Adipose tissue (tissue), 3 donors: ENCODE data around the gene GRAP2. TPM values are rescaled to one million over a fixed set of nuclear protein-coding genes. Genes with fewer than 3 reads are reported as not detected.

ENCODE experiments used
- H3K27ac ChIP-seq: one replicate; pipeline ENCODE4 v1.5.1; 2013; ENCODE audit warnings: low read depth, low read length
- WGBS, 3 donors: extraction: QIAGEN DNeasy Blood & Tissue Kit; methylation state at CpG; one replicate each; pipeline ENCODE4 v1.1.7; 2013; 5-methylcytosine and 5-hydroxymethylcytosine counted together
- polyA plus RNA-seq, 3 donors: library from polyadenylated mRNA; stranded (reverse); fragments of 200-250 nt; gene quantifications; one replicate each; pipeline ENCODE4 v1.2.3, GENCODE V29; 2013
- donor health status: healthy with polysubstance abuse.
- donor health status: Bipolar disorder and iron deficiency.
- donor health status: healthy.

The GRAP2 gene
- polyA plus RNA-seq, 3 donors, result 0.41 to 2.1 (median 1.5) TPM

DNA sequence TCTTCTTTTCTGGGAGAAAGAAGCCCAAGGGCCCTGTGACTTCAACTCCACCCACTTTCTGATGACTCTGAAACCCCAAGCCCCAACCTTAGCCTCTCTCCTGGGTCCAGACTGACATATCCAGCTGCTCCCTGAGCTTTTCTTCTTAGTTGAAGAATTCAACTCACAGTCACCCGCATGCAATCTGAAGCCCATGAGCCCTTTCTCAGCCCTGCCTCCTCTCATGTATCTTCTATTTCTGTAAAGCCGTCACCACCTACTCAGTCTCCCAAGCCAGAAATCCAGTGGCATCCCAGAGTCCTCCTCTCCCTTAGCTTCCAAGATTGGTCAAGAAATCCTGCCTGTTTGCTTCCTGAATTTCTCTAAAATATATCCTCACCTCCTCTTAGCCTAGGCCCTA, 52.2 kb downstream of the GRAP2 start:
- WGBS, 3 donors, result 94 to 96% (median 96%) methylated on average over 2 of the region's 2 CpGs
- no peak overlapping the region for H3K27ac ChIP-seq

DNA sequence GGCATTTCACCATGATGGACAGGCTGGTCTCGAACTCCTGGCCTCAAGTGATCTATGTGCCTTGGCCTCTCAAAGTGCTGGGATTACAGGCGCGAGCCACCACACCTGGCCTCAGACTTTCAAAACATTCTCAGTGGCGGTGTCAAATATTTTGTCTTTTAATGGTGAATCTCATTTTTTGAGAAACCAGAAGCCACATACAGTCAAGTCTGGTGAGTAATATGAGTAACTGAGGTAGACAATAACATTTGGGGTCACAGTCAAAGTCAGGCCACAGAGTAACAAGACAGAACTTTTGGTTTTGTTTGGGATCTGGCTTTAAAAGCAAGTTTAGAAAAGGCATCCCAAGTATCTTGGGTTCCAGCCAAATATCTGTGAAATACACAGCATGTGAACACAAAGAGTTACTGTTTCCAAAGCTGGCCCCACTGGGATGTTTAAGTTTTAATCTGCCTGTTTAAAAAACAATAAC, 53.7 kb downstream of the GRAP2 start:
- H3K27ac ChIP-seq, result no peak overlapping the region
- WGBS, 3 donors, result 91 to 96% (median 95%) methylated on average over 4 of the region's 4 CpGs

DNA sequence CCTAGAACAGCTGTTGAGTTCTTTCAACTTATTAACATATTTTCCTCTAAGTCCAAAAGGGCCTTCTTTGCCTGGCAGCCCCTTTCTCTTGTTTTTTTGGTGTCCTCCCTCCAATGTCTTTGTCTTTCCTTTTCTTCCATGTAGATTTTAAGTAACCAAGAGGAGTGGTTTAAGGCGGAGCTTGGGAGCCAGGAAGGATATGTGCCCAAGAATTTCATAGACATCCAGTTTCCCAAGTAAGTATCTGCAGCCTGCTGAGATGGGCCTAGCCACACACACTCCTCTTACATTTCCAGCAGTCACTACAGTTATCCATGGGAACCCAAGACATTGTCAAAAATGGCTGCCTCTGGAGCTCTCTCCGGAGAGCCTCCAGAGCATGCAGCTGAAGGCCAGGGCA, 54.8 kb downstream of the GRAP2 start:
- H3K27ac ChIP-seq, result no peak overlapping the region
- WGBS, 3 donors, result 95 to 98% (median 96%) methylated on average over 2 of the region's 2 CpGs

DNA sequence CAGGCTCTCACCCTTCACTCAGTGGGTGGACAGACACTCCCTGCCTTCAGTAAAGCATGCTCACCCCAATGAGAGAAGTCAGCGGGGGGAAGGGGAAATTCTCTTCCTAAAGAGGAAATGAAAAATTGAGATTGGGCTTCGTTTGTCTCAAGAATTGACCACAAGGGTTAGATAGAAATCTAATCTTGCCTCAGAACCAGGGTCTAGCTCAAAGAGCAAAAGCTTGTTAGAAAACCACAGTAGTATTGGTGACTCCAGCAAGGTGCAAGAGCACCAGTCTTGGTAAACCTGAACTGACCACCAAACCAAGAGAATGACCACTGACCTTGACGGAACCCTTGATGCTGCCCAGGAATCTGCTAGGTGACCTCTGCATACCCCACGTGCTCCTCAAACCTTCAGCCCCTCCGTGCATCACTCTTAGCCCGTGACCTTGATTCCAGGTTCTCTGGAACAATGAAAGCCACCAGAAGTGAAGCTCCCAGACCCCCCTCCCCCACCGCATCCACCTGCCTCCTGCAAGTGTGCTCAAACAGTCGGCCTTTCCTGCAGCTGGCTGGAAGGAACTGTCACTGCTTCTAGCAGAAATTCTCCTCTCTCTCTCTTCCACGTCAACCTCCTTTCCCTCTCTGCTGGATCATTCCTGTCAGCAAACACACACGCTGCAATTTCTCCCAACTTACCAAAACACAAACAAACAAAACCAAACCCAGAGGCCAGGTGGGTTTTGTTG, 56.2 kb downstream of the GRAP2 start:
- H3K27ac ChIP-seq, result no peak overlapping the region
- WGBS, 3 donors, result 39 to 59% (median 45%) methylated on average over 9 to 10 of the region's 10 CpGs

DNA sequence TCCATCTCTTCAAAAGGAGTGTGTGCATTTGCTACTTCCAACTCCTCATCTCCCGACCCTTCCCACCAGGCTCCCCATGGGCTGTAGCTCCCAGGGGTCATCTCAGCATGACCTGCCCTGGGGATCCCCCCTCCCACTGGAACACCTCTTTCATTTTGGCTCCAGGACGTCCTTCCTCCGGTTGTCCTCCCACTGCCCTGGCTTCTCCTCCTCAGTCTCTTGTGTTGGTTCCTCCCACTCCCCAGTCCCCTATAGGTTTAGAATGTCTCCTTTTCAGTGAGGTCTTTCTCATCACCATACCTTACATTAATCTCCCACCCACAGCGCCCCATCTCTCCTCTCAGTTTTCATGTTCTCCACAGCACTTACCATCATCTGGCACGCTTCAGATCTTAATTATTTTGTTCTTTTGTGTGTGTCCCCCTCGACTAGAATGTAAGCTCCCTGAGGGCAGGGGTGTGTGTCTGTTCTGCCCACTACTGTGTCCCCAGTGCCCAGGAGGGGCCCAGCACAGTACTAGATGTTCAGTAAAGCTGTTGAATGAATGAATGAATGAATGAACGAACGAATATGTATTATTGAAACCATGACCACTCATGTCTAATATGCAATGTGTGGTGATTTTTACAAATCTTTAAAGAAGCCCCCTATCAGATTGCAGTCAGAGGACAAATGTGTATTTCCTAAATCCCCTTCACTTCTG, 57.3 kb downstream of the GRAP2 start:
- H3K27ac ChIP-seq, result no peak overlapping the region
- 77 to 87% (median 77%) methylated on average over 8 of the region's 8 CpGs for WGBS, 3 donors

DNA sequence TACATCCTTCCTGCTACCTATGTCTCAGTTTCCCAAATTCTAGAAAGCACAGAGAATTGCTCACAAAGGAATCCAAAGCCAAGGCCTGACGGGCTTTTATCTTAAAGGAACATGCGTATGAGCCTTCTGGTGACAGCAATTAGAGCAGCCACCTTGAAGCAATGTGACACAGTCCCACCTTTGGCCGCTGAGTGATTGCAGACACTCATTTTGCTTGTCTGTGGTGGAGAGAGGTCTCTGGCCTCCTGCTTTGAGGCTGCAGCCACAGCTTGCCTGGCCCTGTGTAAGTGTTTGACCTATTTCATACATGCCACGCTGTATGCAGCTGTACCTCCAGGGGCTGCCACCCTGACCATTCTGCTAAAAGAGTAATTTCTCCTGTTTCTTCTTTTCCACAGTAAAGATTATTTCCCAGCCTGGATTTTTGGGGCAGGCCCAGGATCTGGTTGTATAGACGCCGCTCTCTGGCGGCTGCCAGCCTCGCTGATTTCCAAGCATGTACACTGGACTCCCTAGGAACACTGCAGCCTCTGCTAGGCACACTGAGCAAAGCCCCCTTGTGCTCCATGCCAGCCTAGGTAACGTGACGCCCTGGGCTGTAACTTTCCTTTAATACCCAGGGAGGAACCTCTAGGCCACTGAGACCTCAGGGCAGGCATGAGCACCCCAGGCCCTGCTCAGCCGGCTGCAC, 58.2 kb downstream of the GRAP2 start:
- H3K27ac ChIP-seq, result no peak overlapping the region
- 70 to 89% (median 72%) methylated on average over 11 of the region's 11 CpGs for WGBS, 3 donors

DNA sequence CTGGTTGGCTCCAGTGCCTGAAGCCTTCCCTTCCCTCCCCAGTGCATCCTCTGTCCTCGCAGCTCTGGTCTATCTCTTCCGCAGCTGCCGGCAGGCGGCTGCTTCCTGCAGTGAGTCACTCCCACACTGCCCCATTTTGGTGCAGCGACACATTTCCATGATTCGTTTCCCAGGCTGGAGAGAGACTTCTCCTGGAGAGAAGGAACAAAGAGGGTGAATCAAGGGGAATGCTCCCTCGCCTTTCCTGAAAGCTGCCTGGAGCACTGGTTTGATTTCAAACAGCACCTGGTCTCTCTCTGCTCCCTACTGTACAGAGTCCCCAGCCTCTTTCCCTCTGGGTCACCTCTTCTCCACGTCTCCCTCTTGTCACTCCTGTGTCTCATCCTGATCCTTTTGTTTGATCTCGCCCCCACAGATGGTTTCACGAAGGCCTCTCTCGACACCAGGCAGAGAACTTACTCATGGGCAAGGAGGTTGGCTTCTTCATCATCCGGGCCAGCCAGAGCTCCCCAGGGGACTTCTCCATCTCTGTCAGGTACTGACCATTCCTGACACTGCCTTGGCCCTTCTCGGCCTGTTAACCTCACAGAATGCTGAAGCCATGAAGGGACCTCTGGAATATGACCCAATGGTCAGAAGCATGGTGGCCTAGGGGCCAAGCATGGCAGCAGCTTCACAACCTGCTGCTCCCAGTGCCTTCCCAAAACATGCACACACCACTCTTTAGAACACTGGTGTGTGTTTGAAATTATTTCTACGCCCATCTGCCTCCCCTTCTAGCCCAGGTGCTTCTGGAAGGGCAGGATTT, 59.0 kb downstream of the GRAP2 start, which contains the start of gene TMA7B:
Gene TMA7B, plus strand, starts transcription at position 758 of the 808 bp plus-strand sequence. CDS start 3,978 bp downstream, outside the sequence.
- WGBS, 3 donors, result 48 to 75% (median 51%) methylated on average over 14 of the region's 14 CpGs
- no peak within 1 kb of the TSS for H3K27ac ChIP-seq

DNA sequence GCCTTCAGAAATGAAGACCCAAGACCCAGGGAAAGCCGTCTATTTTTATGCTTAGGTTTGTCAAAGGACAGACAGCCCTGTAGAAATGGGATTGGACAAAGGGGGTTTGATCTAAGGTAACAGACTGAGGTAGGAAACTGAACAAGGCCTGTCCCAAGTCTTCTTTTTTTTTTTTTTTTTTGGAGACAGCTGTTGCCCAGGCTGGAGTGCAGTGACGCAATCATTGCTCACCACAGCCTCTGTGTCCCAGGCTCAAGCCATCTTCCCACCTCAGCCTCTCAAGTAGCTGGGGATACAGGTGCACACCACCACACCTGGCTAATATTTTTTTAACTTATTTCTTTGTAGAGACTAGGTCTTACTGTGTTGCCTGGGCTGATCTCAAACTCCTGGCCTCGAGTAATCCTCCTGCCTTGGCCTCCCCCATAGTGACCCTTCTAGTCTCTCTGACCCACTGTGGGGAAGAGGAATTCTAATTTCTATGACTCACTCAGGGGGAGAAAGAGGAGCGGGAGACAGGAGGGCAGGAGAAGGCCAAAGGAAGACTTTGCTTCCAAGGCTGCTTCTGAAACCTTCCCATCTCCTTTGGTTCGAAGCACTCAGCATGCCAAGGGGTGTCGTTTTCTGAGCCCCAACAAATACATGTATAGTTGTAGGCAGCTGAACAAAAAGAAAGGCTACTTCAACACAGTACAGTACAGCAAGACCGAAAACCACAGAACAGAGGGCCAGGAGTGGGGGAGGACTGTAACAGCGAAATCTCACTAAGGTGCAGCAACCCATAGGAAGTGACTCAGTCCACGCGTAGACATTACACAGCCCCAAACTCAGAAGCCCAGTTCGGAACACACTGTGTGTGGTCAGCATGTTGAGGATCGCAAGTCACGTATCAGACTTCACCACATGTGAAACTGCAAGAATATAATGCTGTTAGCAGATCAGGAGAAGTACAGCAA, 60.2 kb downstream of the GRAP2 start:
- H3K27ac ChIP-seq, result no peak overlapping the region
- WGBS, 3 donors, result 56 to 85% (median 60%) methylated on average over 13 of the region's 13 CpGs

DNA sequence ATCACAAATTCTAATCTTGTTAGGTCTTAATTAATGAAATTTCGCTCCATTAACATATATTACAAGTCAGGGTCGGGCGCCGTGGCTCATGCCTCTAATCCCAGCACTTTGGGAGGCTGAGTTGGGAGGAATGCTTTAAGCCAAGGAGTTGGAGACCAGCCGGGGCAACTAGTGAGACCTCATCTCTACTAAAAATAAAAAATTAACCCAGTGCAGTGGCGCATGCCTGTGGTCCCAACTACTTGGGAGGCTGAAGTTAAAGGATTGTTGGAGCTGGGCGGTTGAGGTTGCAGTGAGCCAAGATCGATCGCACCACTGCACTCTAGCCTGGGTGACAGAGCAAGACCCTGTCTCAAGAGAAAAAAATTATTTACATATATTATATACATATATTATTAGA, 61.2 kb downstream of the GRAP2 start:
- WGBS, 3 donors, result 88 to 97% (median 90%) methylated on average over 9 of the region's 9 CpGs
- H3K27ac ChIP-seq, result no peak overlapping the region

DNA sequence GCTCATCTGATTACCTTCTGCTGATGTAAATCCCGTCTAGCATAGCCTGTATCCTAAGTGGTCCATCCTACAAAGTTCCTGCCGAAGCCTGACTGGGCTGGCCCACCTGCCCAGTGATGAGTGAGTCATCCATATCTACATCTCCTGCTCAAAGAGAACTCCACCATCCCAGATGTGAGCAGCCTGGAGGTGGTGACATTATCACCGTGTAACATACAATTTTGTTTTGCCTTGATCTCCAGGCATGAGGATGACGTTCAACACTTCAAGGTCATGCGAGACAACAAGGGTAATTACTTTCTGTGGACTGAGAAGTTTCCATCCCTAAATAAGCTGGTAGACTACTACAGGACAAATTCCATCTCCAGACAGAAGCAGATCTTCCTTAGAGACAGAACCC, 64.9 kb downstream of the GRAP2 start:
- no peak overlapping the region for H3K27ac ChIP-seq
- WGBS, 3 donors, result 83 to 85% (median 84%) methylated on average over 5 of the region's 5 CpGs

DNA sequence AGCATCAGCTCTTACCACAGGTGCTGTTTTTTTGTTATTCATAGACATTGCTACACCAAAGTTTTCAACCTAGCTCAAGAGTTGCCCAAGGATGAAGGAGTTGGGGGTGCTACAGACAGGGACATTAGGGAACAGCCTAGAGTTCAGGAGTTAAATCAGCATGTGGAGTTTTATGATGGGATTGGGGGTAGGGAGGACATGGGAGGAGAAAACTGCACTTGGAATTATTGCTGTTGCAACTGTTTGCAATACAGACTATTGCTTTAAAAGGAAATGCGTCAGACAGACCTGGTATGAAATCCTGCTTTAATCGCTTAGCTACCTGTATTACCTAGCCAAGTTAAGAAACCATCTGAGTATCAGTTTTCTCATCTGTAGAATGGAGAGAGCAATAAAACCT, 65.6 kb downstream of the GRAP2 start:
- H3K27ac ChIP-seq, result no peak overlapping the region
- WGBS, 3 donors, result 68 to 89% (median 74%) methylated on average over 2 of the region's 2 CpGs

DNA sequence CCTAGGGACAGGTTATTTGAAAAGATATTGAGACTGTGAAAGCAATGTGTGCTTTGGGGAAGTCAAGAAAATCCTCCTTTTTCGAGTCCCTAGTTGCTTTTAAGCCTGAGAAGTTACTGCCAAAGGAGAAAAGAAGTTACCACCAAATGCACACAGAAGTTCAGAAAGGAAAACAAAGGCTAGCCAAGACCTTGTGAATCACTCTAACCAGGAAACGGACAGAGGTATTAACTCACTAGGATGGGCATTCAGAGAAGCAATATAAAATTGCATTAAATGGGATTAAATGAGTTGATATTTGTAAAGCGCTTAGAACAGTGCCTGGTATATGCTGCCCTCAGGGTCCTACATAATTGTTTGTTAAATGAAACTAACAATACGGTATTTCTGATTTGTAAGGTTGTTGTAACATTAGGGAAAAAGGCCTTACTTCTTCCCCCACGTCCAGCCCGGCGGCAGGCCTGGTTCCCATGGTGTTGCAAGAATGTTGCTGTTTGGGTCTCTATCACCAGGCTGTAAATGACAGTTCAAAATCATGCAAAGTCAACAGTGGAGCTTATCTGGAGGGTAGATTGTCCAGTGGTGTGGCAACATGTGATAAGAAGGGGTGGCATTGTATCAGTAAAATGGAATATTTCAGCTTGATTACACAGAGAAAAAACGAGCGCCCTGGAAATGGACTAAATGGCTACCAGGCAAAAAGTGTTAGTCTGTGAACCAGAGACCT, 66.4 kb downstream of the GRAP2 start:
- no peak overlapping the region for H3K27ac ChIP-seq
- WGBS, 3 donors, result 59 to 66% (median 60%) methylated on average over 9 of the region's 9 CpGs

DNA sequence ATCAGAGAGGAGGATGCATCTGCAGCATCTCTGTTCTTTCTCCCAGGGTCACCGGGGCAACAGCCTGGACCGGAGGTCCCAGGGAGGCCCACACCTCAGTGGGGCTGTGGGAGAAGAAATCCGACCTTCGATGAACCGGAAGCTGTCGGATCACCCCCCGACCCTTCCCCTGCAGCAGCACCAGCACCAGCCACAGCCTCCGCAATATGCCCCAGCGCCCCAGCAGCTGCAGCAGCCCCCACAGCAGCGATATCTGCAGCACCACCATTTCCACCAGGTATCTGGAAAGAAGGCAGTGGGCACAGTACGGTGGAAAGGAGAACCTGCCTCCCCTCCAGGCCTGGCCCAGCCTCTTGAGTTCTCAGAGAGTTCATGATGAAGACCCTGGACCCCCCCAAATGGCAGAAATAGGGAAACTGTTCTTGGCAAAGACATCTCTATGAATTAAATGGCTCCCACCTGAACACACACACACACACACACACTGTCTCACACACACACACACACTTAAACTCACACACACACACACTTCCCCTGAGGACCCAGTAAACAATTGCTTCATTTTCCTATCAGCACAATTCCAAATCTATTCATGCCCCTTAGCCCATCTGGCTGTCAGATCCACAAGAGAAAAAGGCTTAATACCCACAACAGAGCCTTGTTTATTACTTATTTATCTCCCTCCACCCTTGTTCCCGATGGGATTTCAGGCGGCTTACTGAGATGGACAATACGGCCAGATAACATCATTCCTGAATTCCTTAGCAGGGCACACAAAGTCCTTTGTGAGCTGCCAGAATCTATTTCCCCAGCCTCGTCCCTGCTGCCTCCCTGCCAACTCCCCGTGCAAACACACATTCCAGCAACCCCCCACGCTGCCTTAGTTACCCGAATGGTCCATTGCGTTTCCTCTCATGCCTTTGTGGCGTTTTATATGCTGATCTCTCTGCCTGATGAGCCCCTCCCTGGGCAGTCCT, 67.4 kb downstream of the GRAP2 start:
- 57 to 66% (median 62%) methylated on average over 20 of the region's 20 CpGs for WGBS, 3 donors
- no peak overlapping the region for H3K27ac ChIP-seq

DNA sequence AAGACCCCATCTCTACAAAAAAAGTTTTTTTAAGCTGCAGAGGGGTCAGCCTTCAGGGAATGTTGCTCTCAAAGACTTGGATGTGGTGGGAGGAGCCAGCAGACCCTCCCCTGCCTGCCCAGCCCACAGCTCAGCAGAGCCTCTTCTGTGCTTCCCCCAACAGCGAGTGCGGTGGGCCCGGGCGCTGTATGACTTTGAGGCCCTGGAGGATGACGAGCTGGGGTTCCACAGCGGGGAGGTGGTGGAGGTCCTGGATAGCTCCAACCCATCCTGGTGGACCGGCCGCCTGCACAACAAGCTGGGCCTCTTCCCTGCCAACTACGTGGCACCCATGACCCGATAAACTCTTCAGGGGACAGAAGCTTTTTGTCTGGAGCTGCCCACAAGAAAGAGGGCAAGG, 69.9 kb downstream of the GRAP2 start:
- 91 to 98% (median 92%) methylated on average over 10 of the region's 10 CpGs for WGBS, 3 donors

DNA sequence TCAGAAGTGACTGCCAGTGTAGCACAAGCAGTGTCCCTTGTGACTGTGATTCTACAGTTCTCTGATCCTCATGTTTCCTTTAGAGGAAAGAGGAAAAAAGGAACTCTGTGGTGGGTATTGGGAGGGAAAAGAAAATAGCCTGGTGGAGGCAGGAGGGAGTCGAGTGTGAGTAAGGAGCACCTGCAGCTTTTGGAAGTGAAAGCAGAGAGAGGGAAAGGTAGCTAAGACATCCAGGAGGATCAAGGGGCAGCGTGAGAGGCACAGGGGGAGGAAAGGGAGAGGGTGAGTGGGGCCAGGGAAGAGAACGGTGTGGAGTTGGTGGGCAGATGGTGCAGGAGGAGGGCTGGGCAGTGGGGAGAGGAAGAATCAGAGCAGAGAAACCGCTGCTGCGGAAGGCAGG, 71.8 kb downstream of the GRAP2 start:
- WGBS, 3 donors, result 60 to 74% (median 66%) methylated on average over 5 of the region's 5 CpGs
- no peak overlapping the region for H3K27ac ChIP-seq

More for the DNA sequence above, 69.9 kb downstream of the GRAP2 start:
- H3K27ac ChIP-seq, result no peak overlapping the region

DNA sequence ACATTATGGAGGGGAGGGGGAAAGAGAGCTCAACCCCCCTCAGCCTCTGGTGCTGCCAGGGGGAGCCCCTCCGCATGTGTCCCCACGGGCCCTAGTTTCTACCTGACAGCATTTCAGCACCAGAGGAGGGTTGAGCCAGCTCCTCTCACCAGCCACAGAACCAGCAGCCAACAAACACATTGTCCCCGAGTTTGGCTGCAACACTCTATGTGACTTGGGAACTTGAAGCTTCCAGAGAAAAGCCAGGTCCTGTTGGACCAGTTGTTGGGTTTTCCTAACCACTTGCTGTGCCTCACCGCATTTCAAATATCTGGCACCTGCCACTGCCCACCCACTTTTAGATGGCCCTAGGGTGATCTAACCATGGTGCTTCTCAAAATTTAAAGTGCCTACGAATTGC, 72.8 kb downstream of the GRAP2 start:
- 75 to 79% (median 79%) methylated on average over 5 of the region's 5 CpGs for WGBS, 3 donors
- H3K27ac ChIP-seq, result no peak overlapping the region
